ENCODE data around the gene POLR1C. TPM values are rescaled to one million over a fixed set of nuclear protein-coding genes. Genes with fewer than 3 reads are reported as not detected.
A peak's percentile ranks its signal among the peaks of the same experiment; 100 is the strongest.

The POLR1C gene
- total and polyA plus RNA-seq, 4 donors, result 29.0 to 50.7 (median 40.5) TPM

DNA sequence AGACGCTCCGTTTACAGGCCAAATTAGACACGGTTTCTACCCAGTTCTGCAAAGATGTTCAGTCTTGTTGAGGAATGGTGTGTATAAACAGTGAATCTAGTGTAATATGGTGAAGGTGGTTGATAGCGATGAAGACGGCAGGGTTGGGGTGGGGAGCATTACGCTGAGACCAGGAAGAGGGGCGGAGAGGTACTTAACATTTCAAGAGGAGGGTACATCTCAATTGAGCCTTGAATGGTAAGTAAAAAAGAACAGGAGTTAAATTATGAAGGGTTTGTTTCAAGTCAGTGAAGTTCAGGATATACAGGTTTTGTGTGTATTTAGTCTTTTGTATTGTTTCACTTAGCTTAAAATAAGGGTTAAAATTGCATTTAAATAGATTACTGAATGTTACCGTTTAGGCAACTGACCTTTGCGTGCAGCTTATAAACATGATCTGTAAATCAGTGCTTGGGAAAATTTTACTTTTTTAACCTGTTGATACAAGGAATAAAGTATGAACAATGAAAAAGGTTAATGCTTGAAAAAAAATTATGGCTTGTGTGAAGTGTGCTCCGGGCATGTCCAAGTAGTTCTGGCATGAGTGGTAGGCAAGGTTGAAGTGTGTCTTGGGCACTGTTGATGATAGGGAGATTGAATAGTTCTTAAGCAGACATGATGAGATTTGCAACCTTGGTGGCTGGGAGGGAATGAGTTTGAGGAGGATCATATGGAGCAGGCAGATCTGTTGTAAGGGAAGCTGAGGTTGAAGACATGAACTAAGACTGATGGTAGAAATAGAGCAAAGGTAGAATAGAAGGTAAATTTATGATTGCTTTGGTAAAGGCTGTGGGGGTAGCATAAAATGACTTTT is 842 bp downstream of the POLR1C start:
- Histone ChIP-seq H3K36me3 (ENCODE audit: control insufficient read depth in 4 of 4, insufficient read depth in 4 of 4, low read length in 4 of 4) (peaks cover 26 to 49% (median 43%) of the 10 kb centered on the region in 4 donors), H3K4me3 (peak overlapping the region; percentile 88), H3K27ac (ENCODE audit: low read depth in 1 of 2, low read length in 1 of 2) (peak overlapping the region in 1 of 2 donors; percentile 76), H3K4me1 (ENCODE audit: control insufficient read depth in 5 of 5, insufficient read depth in 5 of 5, low read length in 5 of 5) (peaks cover 7 to 29% (median 13%) of the 10 kb centered on the region in 5 donors), H3K27me3 (ENCODE audit: control insufficient read depth in 3 of 3, insufficient read depth in 3 of 3, low read length in 2 of 3) (no peaks in the 10 kb centered on the region), H3K9ac (ENCODE audit: insufficient read depth in 1 of 2, low read length in 2 of 2) (peak overlapping the region; percentile 70 to 72), H3K9me3 (ENCODE audit: control insufficient read depth in 4 of 4, insufficient read depth in 3 of 4, low read length in 3 of 4) (no peaks in the 10 kb centered on the region)
- DNase-seq, result no peak
- 4 to 7% methylated on average over 10 of the region's 10 CpGs for whole genome bisulfite sequencing, 2 donors
- no peak for ATAC-seq (ENCODE audit: insufficient read depth, low FRiP score)
- TF ChIP-seq, protein P1, sequence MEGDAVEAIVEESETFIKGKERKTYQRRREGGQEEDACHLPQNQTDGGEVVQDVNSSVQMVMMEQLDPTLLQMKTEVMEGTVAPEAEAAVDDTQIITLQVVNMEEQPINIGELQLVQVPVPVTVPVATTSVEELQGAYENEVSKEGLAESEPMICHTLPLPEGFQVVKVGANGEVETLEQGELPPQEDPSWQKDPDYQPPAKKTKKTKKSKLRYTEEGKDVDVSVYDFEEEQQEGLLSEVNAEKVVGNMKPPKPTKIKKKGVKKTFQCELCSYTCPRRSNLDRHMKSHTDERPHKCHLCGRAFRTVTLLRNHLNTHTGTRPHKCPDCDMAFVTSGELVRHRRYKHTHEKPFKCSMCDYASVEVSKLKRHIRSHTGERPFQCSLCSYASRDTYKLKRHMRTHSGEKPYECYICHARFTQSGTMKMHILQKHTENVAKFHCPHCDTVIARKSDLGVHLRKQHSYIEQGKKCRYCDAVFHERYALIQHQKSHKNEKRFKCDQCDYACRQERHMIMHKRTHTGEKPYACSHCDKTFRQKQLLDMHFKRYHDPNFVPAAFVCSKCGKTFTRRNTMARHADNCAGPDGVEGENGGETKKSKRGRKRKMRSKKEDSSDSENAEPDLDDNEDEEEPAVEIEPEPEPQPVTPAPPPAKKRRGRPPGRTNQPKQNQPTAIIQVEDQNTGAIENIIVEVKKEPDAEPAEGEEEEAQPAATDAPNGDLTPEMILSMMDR (IDR thresholded peaks at IDR 0.05; ENCODE audit: control extremely low read depth, extremely low read depth), result no peak

DNA sequence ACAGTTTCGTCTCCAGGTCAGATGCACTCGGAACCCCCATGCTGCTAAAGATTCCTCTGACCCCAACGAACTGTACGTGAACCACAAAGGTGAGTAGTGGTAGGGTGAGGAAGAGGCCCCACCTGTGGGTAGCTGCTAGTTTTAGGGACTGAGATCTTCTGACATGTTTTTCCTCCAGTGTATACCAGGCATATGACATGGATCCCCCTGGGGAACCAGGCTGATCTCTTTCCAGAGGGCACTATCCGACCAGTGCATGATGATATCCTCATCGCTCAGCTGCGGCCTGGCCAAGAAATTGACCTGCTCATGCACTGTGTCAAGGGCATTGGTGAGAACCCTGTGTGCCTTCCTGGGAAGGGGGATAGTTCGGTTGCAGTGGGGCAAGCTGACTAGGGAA is 3.2 kb downstream of the POLR1C start:
- no peak for ATAC-seq (ENCODE audit: insufficient read depth, low FRiP score)
- no peak overlapping the region for H3K9ac ChIP-seq (ENCODE audit: insufficient read depth in 1 of 2, low read length in 2 of 2)
- no peaks in the 10 kb centered on the region for H3K27me3 ChIP-seq (ENCODE audit: control insufficient read depth in 3 of 3, insufficient read depth in 3 of 3, low read length in 2 of 3)
- H3K4me3 ChIP-seq, result no peak overlapping the region
- no peak overlapping the region for H3K27ac ChIP-seq (ENCODE audit: low read depth in 1 of 2, low read length in 1 of 2)
- H3K36me3 ChIP-seq (ENCODE audit: control insufficient read depth in 4 of 4, insufficient read depth in 4 of 4, low read length in 4 of 4), result peaks cover 35 to 49% (median 42%) of the 10 kb centered on the region in 4 donors
- WGBS, 2 donors, result 96 to 97% methylated on average over 8 of the region's 8 CpGs
- TF ChIP-seq, protein P1 (IDR thresholded peaks at IDR 0.05; ENCODE audit: control extremely low read depth, extremely low read depth), result no peak
- no peaks in the 10 kb centered on the region for H3K9me3 ChIP-seq (ENCODE audit: control insufficient read depth in 4 of 4, insufficient read depth in 3 of 4, low read length in 3 of 4)
- no peak for DNase-seq
- H3K4me1 ChIP-seq (ENCODE audit: control insufficient read depth in 5 of 5, insufficient read depth in 5 of 5, low read length in 5 of 5), result peaks cover 10 to 23% (median 13%) of the 10 kb centered on the region in 5 donors

DNA sequence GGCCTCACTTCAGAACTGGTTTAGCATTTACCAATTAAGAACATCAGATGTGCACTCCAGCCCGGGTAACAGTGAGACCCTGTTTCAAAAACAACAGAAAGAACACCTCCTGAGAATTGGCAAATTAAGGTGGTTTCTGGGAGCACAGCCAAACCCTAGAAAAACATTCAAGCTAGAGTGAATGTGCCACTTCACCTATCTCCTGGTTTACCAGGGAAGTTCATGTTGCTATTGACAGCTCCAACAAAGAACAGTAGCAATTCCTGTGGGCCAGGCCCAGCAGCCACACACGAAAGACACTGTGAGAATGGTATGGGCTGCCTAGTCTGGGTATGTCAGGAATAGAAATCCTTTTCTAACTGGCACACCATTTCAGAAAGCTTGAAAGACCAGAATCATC is 4.9 kb downstream of the POLR1C start:
- no peak overlapping the region for H3K4me3 ChIP-seq
- no peak overlapping the region for H3K9ac ChIP-seq (ENCODE audit: insufficient read depth in 1 of 2, low read length in 2 of 2)
- ATAC-seq (ENCODE audit: insufficient read depth, low FRiP score), result no peak
- TF ChIP-seq, protein P1 (IDR thresholded peaks at IDR 0.05; ENCODE audit: control extremely low read depth, extremely low read depth), result no peak
- no peak overlapping the region for H3K27ac ChIP-seq (ENCODE audit: low read depth in 1 of 2, low read length in 1 of 2)
- peaks cover 3 to 11% (median 7%) of the 10 kb centered on the region in 5 donors for H3K4me1 ChIP-seq (ENCODE audit: control insufficient read depth in 5 of 5, insufficient read depth in 5 of 5, low read length in 5 of 5)
- 72 to 82% methylated on average over 2 of the region's 2 CpGs for WGBS, 2 donors
- peaks cover 38 to 58% (median 43%) of the 10 kb centered on the region in 4 donors for H3K36me3 ChIP-seq (ENCODE audit: control insufficient read depth in 4 of 4, insufficient read depth in 4 of 4, low read length in 4 of 4)
- no peaks in the 10 kb centered on the region for H3K27me3 ChIP-seq (ENCODE audit: control insufficient read depth in 3 of 3, insufficient read depth in 3 of 3, low read length in 2 of 3)
- no peak for DNase-seq
- H3K9me3 ChIP-seq (ENCODE audit: control insufficient read depth in 4 of 4, insufficient read depth in 3 of 4, low read length in 3 of 4), result no peaks in the 10 kb centered on the region
